IMR-90 (cell line): ENCODE measurements around the gene CNIH2. TPM values are rescaled to one million over a fixed set of nuclear protein-coding genes. Genes with fewer than 3 reads are reported as not detected.

Experiments used
- BHLHE40 ChIP-seq: fragments of 150-350 bp; IDR thresholded peaks from 2 replicates; pipeline ENCODE4 v1.6.1; 2016; ENCODE audit warnings: mild to moderate bottlenecking, low read depth, low read length
- CEBPB ChIP-seq: IDR thresholded peaks from 2 replicates; pipeline ENCODE4 v1.6.1; 2012; ENCODE audit warnings: low read depth, low read length, improper control_type of control experiment
- FOS ChIP-seq: fragments of 150-350 bp; IDR thresholded peaks from 2 replicates; pipeline ENCODE4 v1.6.1; 2016; ENCODE audit warnings: low read depth, low read length
- MAZ ChIP-seq: IDR thresholded peaks from 2 replicates; pipeline ENCODE4 v1.6.1; 2012; ENCODE audit warnings: low read depth, mild to moderate bottlenecking, low read length, improper control_type of control experiment, moderate library complexity, borderline replicate concordance
- POLR2A ChIP-seq: IDR thresholded peaks from 2 replicates; pipeline ENCODE4 v1.6.1; 2012; ENCODE audit warnings: mild to moderate bottlenecking, low read depth, low read length
- RAD21 ChIP-seq: IDR thresholded peaks from 2 replicates; pipeline ENCODE4 v1.6.1; 2012; ENCODE audit warnings: low read length, improper control_type of control experiment
- SMC3 ChIP-seq: fragments of 150-350 bp; IDR thresholded peaks from 2 replicates; pipeline ENCODE4 v1.6.1; 2016; ENCODE audit warnings: low read depth, mild to moderate bottlenecking, antibody characterized with exemption, low read length, moderate library complexity
- polyA plus RNA-seq, 3 experiments: library from polyadenylated mRNA; depleted of rRNA; stranded (reverse); fragments of >200 nt; gene quantifications; 2 replicates each; pipeline ENCODE4 v1.2.3, GENCODE V29; 2012; ENCODE audit warnings: low replicate concordance in 1 of 3
- total RNA-seq: library from RNA; depleted of rRNA; stranded (reverse); fragments of >200 nt; gene quantifications from 2 replicates; pipeline ENCODE4 v1.2.3, GENCODE V29; 2012

Gene CNIH2
- total and polyA plus RNA-seq, 2 of the 4 experiments (the other 2 are of a cell fraction): 0.54 to 3.4 TPM

DNA sequence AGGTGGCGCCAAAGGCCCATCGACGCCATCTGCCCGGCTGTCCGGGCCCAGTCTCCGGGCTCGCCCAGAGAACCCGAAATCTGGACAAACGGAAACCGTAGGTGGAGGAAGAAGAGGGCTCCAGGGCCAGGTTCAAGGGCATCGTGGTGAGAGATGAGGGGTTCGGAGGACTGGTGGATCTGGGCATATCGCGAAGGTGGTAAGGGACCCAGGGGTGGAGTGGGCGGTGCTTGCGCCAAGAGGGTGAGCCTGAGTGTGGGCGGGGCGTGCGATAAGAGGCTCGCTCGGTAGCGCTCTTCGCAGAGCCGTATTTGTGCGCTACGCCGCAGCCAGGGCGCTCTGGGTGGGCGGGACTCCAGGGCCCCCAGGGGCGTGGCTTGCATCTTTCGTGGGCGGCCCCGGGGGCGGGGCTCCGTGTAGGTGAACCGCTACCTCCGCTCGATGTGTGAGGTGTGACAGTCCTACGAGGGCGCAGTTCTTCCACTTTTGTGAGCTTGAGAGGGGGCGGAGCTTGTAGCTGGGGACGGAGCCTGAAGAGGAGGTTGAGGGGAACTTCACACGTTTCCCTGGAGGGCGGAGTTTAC lies 34.1 kb downstream of the CNIH2 start (continued):
- TF ChIP-seq CEBPB (no peak), FOS (no peak), BHLHE40 (no peak; the same call in 1 of the 2 replicates), MAZ (peak; percentile 11), RAD21 (peak; percentile 97), SMC3 (peak; percentile 97), POLR2A (peak; percentile 46)
